Lower lobe of right lung (tissue), 2 donors: ENCODE results near the gene QSOX2. TPM values are rescaled to one million over a fixed set of nuclear protein-coding genes. Genes with fewer than 3 reads are reported as not detected.

Source experiments
- ATAC-seq, 2 donors: fragments of 200-7000 bp; cut with Tn5 transposase; one replicate each; pipeline ENCODE4 v1.9.1; 2020 to 2022; ENCODE audit warnings: mild to moderate bottlenecking in 2 of 2, moderate library complexity in 2 of 2
- DNase-seq: peaks from one replicate; pipeline ENCODE4 v3.0.0-alpha.2; 2020
- H3K27ac ChIP-seq: fragments of 200-600 bp; one replicate; pipeline ENCODE4 v1.8.0; 2022
- H3K27me3 ChIP-seq: fragments of 200-600 bp; one replicate; pipeline ENCODE4 v1.8.0; 2022; ENCODE audit warnings: low read depth
- H3K36me3 ChIP-seq: fragments of 200-600 bp; one replicate; pipeline ENCODE4 v1.8.0; 2022; ENCODE audit warnings: mild to moderate bottlenecking
- H3K4me1 ChIP-seq: fragments of 200-600 bp; one replicate; pipeline ENCODE4 v1.8.0; 2022
- H3K4me3 ChIP-seq: fragments of 200-600 bp; one replicate; pipeline ENCODE4 v1.8.0; 2022; ENCODE audit warnings: mild to moderate bottlenecking
- H3K9me3 ChIP-seq: fragments of 200-600 bp; one replicate; pipeline ENCODE4 v1.8.0; 2022
- intact Hi-C: fragments of 100-400 bp; cut with DNase I; formaldehyde crosslinking; loops from one replicate; pipeline ENCODE4 v1.11.0; 2022
- total RNA-seq: library from RNA; stranded (reverse); fragmentation: NEBNext Ultra II Directional; extraction: Animal tissue kit (Norgen Biotek cat#: 25700); gene quantifications from one replicate; pipeline ENCODE4 v1.2.1, GENCODE V29; 2021
- TF ChIP-seq, protein P1 (sequence below): fragments of 200-600 bp; IDR thresholded peaks from one replicate; pipeline ENCODE4 v1.8.0; 2022; ENCODE audit warnings: antibody characterized with exemption, mild to moderate bottlenecking
- donor health status: DM: no; HTN: yes; CAD: no; lungs with severe emphysema.

QSOX2 gene
- total RNA-seq, 1 donor from 2014 or later: 10.5 TPM

DNA sequence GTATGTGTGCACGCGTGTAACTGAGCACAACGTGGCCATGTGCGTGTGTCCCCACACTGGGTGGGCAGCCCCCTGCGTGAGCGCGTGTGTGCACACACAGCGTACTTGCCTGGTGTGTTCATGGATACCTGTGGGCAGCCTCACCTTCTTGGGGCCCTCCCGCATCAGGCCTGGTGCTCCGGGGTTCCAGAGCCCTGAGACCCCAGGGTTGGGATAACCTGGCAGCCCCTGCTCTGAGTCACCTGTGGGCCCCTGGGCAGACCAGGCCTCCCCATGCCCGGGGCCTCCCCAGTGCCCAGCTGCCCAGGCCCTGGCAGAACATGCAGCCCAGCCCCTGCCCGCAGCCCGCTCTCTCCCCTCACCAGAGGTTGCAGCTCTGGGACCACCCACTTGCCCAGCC lies 65.9 kb downstream of the QSOX2 start:
- Histone ChIP-seq H3K4me3 (no peak overlapping the region), H3K4me1 (no peaks in the 10 kb centered on the region), H3K27ac (no peak overlapping the region), H3K36me3 (no peaks in the 10 kb centered on the region), H3K27me3 (peaks cover 25% of the 10 kb centered on the region), H3K9me3 (no peaks in the 10 kb centered on the region)
- TF ChIP-seq, protein P1, sequence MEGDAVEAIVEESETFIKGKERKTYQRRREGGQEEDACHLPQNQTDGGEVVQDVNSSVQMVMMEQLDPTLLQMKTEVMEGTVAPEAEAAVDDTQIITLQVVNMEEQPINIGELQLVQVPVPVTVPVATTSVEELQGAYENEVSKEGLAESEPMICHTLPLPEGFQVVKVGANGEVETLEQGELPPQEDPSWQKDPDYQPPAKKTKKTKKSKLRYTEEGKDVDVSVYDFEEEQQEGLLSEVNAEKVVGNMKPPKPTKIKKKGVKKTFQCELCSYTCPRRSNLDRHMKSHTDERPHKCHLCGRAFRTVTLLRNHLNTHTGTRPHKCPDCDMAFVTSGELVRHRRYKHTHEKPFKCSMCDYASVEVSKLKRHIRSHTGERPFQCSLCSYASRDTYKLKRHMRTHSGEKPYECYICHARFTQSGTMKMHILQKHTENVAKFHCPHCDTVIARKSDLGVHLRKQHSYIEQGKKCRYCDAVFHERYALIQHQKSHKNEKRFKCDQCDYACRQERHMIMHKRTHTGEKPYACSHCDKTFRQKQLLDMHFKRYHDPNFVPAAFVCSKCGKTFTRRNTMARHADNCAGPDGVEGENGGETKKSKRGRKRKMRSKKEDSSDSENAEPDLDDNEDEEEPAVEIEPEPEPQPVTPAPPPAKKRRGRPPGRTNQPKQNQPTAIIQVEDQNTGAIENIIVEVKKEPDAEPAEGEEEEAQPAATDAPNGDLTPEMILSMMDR: no peak
- intact Hi-C loops: no loop called here
- no peak for DNase-seq
- peak in 1 of 2 donors; percentile 14 for ATAC-seq

GRCh38 chr9:136179101-136179616 lies 66.5 kb downstream of the QSOX2 start:
- no peak overlapping the region for H3K4me3 ChIP-seq
- ATAC-seq (no peak), DNase-seq (no peak)
- H3K4me1 ChIP-seq: no peaks in the 10 kb centered on the region
- intact Hi-C loops: no loop called here
- H3K27me3 ChIP-seq: peaks cover 19% of the 10 kb centered on the region
- TF ChIP-seq, protein P1: no peak
- no peak overlapping the region for H3K27ac ChIP-seq
- no peaks in the 10 kb centered on the region for H3K36me3 ChIP-seq
- H3K9me3 ChIP-seq: no peaks in the 10 kb centered on the region

DNA sequence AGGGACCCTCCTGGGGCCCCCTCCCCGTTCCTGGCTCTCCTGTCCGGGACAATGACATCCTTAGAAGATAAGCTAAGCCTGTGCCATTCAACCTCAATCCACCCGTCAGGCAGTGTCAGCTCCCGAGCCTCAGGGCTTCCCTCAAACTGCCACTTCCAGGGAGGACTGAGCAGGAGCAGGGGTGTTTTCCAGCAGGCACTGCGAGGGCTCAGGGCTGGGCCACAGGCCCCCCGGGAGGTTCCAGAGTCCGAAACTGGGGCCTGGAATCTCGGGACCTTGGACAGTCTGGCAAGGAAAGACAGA lies 66.9 kb downstream of the QSOX2 start:
- Histone ChIP-seq H3K4me1 (no peaks in the 10 kb centered on the region), H3K9me3 (no peaks in the 10 kb centered on the region), H3K27me3 (peaks cover 16% of the 10 kb centered on the region), H3K36me3 (no peaks in the 10 kb centered on the region), H3K27ac (no peak overlapping the region), H3K4me3 (no peak overlapping the region)
- intact Hi-C loops: no loop called here
- ATAC-seq: no peak
- no peak for DNase-seq
- TF ChIP-seq, protein P1: no peak

DNA sequence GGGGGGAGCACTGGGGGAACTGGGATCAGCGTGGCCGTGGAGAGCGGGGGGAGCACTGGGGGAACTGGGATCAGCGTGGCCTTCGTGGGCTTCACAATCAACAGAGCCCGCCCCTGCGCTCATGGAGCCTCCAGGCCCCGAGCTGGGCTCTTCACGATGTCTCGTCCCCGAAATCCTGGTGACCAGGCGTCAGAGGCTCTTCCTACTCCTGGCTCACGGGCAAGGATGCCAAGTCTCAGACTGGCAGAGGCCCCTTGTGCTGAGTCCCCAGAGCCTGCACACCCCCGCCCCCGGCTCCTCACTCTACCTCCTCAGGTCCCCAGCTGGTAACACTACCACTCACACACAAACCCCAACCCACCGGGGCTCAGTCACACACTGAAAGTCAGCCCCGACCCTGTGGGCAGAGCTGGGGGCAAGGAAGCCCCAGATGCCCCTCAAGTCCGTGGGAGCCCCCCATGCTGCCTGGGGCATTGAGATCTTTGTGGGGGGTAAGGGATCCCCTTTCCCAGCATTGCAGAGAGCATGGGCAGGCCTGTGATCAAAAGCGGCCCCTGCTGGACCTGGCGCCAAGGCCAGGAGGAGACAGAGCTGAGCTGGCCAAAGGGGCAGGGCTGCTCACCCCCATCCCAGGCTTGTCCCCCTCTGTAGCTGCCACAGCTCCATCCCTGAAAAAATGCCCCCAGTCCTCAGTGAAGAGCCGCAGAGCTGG lies 67.4 kb downstream of the QSOX2 start:
- Histone ChIP-seq H3K4me3 (no peak overlapping the region), H3K27ac (no peak overlapping the region), H3K27me3 (peaks cover 16% of the 10 kb centered on the region), H3K4me1 (no peaks in the 10 kb centered on the region), H3K9me3 (no peaks in the 10 kb centered on the region), H3K36me3 (no peaks in the 10 kb centered on the region)
- ATAC-seq (no peak), DNase-seq (no peak)
- TF ChIP-seq, protein P1: no peak
- intact Hi-C loops: no loop called here

- intact Hi-C loops: no loop called here
- H3K9me3 ChIP-seq: no peaks in the 10 kb centered on the region
- H3K27ac ChIP-seq: no peak overlapping the region
- peaks cover 15% of the 10 kb centered on the region for H3K27me3 ChIP-seq
- ATAC-seq (no peak), DNase-seq (no peak)
- no peaks in the 10 kb centered on the region for H3K36me3 ChIP-seq
- TF ChIP-seq, protein P1: no peak
- H3K4me1 ChIP-seq: no peaks in the 10 kb centered on the region
- no peak overlapping the region for H3K4me3 ChIP-seq
These were observed 68.4 kb downstream of the QSOX2 start for GRCh38 chr9:136177224-136177623.
